ENCODE data around the gene NBAS.
"Not testable (repeated sequence)": the region's sequence is repeated elsewhere in the genome, so short reads cannot be mapped to it uniquely, and the experiment has no call there.

The NBAS gene

GRCh38 chr2:15299904-15300520 lies 261.1 kb downstream of the NBAS start:
- FAIRE-seq, result no peak

DNA sequence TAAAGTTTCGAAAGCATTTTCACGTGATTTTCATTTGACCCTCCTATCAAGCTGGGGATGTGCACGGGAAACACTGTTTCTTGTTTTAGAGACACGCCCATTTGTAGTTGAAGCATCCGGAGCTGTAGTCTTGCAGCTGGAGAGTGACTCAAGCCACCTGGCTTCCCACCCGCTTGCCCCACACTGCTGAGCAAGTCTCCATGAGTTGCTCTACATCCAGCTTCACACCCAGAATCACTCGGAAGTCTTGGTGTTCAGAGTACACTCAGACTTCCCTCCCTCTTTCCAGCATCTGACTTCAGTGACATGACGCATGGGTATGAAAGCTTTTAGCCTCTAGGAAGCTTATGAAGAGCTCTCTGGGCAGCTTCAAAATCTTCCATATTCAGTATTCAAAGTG lies 262.4 kb downstream of the NBAS start:
- no peak for FAIRE-seq

- no peak for FAIRE-seq
Measured at GRCh38 chr2:15293262-15293937, 267.7 kb downstream of the NBAS start.

GRCh38 chr2:15287447-15288184 lies 273.5 kb downstream of the NBAS start:
- FAIRE-seq, result no peak

DNA sequence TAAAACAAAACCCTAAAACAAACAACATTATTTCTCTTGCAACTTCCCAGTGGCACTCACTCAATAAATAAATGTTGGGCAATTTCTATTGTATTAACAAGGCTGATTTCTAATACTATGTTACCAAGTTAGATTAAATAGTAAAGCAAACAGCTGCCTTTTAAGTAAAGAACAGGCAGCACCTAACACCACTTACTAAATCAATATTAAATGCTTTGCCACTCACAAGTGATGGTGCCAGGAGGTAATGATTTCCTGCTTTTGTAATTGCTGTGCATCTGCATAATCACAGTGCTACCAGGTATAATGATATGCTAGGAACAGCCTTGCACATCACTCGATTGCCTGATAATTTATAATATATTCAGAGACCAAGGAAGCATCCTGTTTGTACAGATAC lies 276.5 kb downstream of the NBAS start:
- no peak for FAIRE-seq

DNA sequence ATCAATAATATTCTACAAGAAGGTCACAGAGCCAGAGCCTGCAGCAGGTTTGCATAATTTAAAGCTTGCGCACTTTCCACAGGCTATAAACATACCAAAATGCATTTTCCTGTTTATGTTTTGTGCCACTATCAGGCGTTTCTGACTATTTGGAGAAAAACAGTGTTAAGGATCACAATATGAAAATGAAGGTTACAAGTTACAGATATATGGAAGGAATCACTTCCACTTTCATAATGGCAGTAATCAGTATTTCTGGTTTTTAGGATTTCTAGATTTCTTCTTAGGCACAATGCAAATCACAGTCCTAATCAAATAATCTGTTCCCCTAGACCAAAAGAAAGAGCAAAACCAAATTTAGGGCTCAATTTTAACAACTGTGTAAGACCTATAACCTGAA lies 279.5 kb downstream of the NBAS start:
- FAIRE-seq, result no peak

- FAIRE-seq, result no peak
Measured at GRCh38 chr2:15279201-15279876, 281.8 kb downstream of the NBAS start.

GRCh38 chr2:15278296-15278695 lies 282.8 kb downstream of the NBAS start:
- FAIRE-seq, result no peak

GRCh38 chr2:15275346-15275745 lies 285.8 kb downstream of the NBAS start:
- FAIRE-seq, result no peak

GRCh38 chr2:15273452-15273851 lies 287.7 kb downstream of the NBAS start:
- FAIRE-seq, result no peak

DNA sequence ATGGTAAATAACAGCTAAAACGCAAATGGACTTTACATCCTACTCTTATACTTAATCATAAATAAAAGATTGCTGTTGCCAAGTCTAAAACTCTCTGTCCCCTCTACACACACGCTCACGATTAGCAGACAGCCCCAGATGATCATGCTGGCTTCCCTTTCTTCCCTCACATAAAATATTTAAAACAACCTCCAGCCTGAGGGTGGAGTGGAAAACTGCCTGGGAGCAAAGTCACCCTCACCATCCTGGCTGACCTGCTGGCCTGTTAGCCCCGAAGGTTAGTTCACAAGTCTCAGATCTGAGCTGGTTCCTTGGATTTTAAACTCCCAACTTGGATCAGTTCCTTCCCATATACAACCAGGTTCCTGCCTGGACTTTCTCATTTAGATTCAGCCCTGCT lies 288.2 kb downstream of the NBAS start:
- no peak for FAIRE-seq

DNA sequence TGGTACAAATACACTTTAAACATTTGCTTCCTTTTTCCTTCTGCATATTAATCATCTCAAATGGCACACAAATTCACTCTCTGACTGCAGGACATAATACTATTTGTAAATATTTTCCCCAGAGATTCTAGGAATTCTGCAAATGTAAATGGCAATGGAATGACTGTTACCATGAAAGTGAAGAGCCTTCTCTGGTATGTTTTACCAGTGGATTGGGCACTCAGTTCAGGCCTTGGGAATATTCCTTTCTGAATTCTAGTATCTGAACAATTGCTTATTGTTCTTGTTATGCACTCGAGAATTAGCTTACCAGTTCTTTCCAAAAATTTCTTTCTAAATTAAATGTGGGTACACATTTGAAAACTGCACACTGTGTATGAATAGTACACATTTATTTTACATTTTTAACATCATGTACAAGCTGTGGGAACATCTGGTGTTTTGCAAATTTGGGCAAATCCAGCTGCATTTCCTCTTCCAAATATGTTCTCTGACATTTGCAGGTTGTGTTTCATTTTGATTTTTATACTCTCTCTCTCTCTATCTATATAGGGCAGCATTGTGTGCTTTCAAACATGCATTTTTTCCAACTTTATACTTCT lies 289.1 kb downstream of the NBAS start:
- no peak for FAIRE-seq

DNA sequence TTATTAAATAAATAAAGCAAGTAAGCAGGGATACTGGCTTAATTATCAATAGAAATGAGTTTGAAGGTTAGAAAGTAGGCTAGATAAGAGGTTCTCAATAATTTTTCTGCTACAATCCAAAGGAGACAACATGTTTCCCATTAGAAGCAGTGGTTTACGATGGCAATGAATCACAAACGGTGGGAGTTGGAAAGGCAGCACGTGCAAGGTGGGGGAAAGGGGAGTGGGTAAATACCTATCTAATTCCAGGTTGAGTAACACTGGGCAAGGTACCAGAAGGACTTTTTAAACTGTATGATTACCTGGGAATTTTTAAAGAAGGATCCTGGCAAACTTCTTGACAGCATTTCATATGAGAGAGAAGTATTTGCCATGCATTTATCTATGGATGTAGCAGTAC lies 289.9 kb downstream of the NBAS start:
- FAIRE-seq, result no peak

GRCh38 chr2:15269043-15269442 lies 292.1 kb downstream of the NBAS start:
- FAIRE-seq, result no peak

GRCh38 chr2:15265889-15266288 lies 295.2 kb downstream of the NBAS start:
- FAIRE-seq, result no peak

DNA sequence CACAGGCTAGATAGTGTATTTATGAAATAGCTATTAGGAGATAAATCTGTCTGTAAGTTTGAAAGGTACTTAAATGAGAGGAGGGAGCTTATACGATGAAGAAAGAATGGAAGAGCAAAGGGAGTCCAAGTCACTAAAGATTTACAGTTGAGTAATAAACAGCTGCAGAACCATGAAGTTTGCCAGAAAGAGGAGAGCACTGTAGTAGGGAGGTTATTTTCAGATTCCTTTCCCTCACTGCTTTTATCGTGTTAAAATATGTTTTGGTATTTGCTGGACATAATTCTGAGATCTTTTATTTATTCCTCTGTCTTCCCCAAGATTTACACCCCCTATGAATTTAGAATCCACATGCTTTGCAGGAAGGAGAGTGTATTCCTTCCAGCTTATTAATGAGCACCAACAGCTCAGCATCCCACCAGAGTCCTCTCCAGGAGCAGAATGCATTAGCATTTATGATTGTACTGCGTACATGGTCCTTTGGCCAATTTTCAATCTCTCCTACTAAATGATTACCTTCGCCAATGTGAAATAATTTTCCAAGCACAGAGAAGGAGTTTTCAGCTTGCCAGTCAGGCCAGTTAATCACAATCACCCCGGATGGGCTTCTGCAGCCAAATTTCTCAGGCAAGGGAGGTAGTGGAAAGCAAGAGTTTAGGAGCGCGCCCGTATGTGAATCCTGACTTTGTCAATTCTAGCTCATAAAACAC lies 297.0 kb downstream of the NBAS start:
- FAIRE-seq, result no peak

GRCh38 chr2:15262792-15263191 lies 298.3 kb downstream of the NBAS start:
- no peak for FAIRE-seq

GRCh38 chr2:15260835-15261234 lies 300.3 kb downstream of the NBAS start:
- no peak for FAIRE-seq

DNA sequence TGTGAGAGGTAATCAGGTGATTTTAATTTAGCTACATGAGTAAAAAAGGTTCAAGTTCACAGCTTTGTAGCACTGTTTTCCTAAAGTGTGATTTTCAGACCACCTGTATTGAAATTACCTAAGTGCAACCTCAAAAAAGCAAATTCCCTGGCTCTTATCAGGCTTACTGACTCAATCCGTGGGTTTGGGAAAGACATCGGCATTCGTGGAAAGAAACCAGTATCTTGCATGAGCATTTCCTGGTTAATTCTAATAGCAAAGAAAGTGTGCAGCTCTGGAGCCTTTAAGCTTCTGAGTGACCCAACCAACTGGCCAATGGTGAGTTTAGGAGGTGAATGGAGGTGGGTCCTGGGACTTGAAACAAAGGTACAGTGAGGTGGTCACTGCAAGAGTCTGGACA lies 300.9 kb downstream of the NBAS start:
- no peak for FAIRE-seq

DNA sequence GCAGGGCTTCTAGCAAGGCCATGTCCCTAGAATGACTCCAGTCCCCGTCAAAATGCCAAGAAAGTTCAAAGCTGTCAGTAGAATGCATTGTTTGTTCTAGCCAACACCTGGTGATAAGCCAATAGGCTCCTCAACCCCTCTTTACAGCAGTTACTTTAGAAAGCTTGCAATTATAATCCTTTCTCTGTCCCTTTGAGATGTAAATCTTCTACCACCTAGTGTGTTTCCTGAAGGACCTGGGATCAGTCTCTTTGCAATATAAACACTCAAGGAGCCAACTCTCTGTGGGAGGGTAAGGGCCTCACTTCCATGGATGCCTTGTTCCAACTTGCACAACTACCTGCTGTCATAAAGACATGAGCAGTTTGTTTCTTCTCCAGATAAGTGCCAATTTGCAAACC lies 301.8 kb downstream of the NBAS start:
- FAIRE-seq, result no peak

DNA sequence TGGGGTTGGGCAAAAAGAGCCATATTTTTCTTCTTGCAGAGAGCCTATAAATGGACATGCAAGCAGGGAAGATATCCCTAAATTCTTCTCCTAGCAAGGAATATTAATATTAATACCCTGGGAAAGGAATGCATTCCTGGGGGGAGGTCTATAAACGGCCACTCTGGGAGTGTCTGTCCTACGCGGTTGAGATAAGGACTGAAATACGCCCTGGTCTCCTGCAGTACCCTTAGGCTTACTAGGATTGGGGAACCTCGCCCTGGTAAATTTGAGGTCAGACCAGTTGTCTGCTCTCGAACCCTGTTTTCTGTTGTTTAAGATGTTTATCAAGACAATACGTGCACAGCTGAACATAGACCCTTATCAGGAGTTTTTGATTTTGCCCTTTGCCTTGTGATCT lies 302.7 kb downstream of the NBAS start:
- not testable (repeated sequence) for FAIRE-seq

DNA sequence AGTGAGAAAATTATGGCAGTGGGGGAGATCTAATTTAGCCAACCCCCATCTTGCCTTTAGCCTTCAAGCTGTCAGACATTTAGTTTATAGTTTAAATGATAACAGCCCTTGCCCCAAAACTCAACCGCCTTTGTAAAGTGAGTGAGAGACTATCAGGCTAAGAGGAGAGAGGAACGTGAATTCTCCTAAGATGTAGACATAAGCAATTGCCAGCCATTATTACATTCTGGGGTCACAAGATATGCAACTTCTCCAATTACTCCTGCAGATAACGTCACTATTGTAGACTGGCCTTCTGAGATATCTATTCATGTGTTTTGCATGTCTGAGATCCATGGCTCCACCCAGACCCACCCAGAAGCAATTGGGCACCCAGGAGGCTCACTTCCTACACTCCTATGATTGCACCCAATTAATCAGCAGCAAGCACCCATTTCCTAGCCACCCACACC lies 307.3 kb downstream of the NBAS start:
- no peak for FAIRE-seq

DNA sequence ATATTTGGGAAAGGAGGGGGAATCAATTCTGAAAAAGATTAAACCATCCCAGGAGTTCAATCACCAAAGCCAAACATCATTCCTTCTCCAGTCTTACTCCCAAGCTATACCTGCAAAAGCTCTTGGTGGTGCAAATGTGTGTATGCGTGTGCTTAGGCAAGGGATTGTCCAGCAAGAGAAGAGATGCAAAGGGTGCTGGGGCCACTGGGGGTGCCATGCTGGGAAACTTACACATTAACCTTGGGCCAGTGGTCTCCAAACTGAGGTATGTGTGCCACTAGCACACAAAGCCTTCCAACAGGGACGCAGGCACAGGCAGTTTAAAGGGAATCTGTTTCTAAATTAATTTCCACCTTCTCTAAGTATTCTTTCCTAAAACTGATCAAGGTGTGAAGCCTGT lies 307.9 kb downstream of the NBAS start:
- no peak for FAIRE-seq

All from islet of Langerhans (tissue), 1 donor.